WTC11 (cell line): Measurements from ENCODE around the gene MCL1. TPM values are rescaled to one million over a fixed set of nuclear protein-coding genes. Genes with fewer than 3 reads are reported as not detected.
A peak's percentile ranks its signal among the peaks of the same experiment; 100 is the strongest.

Experiments
- ATAC-seq: fragments of 200-7000 bp; cut with Tn5 transposase; 2 replicates; pipeline ENCODE4 v1.10.0; 2021; ENCODE audit warnings: mild to moderate bottlenecking, moderate library complexity
- CTCF ChIA-PET: fragments of 300-600 bp; sonication (Branson Sonifier 250); formaldehyde crosslinking; loops from one replicate; lab custom pipeline; 2021; ENCODE audit warnings: antibody characterized with exemption; lab: Charles Lee
- POLR2A ChIA-PET: fragments of 350-600 bp; sonication (Branson Sonifier 250); formaldehyde crosslinking; loops from one replicate; lab custom pipeline; 2021; ENCODE audit warnings: antibody characterized with exemption; lab: Charles Lee
- DNase-seq: peaks from one replicate; pipeline ENCODE4 v3.0.0; 2021; ENCODE audit warnings: low spot score
- H3K27ac Mint-ChIP-seq: 2 replicates; pipeline ENCODE4 v1.8.0; 2021; ENCODE audit warnings: mixed read lengths
- H3K27me3 Mint-ChIP-seq: 2 replicates; pipeline ENCODE4 v1.8.0; 2021; ENCODE audit warnings: low read depth, mild to moderate bottlenecking, moderate library complexity, mixed read lengths
- H3K36me3 Mint-ChIP-seq: 2 replicates; pipeline ENCODE4 v1.8.0; 2021; ENCODE audit warnings: mixed read lengths
- H3K4me1 Mint-ChIP-seq: 2 replicates; pipeline ENCODE4 v1.8.0; 2022; ENCODE audit warnings: mixed read lengths
- H3K4me3 Mint-ChIP-seq: 2 replicates; pipeline ENCODE4 v1.8.0; 2021; ENCODE audit warnings: mild to moderate bottlenecking, moderate library complexity, mixed read lengths
- H3K9me3 Mint-ChIP-seq: 2 replicates; pipeline ENCODE4 v1.8.0; 2021; ENCODE audit warnings: mixed read lengths
- CBFB ChIP-seq: sonication (generic); formaldehyde crosslinking; IDR thresholded peaks from 2 replicates; pipeline ENCODE4 v1.8.1; 2022; ENCODE audit warnings: mild to moderate bottlenecking, low read depth, missing genetic modification reagents
- CREB1 ChIP-seq: sonication (generic); formaldehyde crosslinking; IDR thresholded peaks from 2 replicates; pipeline ENCODE4 v1.8.0; 2023; ENCODE audit warnings: mild to moderate bottlenecking, missing genetic modification reagents
- CREM ChIP-seq: sonication (generic); formaldehyde crosslinking; IDR thresholded peaks from 2 replicates; pipeline ENCODE4 v1.8.1; 2022; ENCODE audit warnings: mild to moderate bottlenecking, missing genetic modification reagents, moderate library complexity
- EMX1 ChIP-seq: fragments of 250-450 bp; sonication (Bioruptor Pico); IDR thresholded peaks from 2 replicates; pipeline ENCODE4 v1.8.0; 2021; ENCODE audit warnings: mild to moderate bottlenecking
- ETV6 ChIP-seq: sonication (generic); formaldehyde crosslinking; IDR thresholded peaks from 2 replicates; pipeline ENCODE4 v1.8.1; 2022; ENCODE audit warnings: mild to moderate bottlenecking, missing genetic modification reagents
- FOXK1 ChIP-seq: sonication (generic); formaldehyde crosslinking; IDR thresholded peaks from 2 replicates; pipeline ENCODE4 v1.8.0; 2022; ENCODE audit warnings: mild to moderate bottlenecking, moderate library complexity, missing genetic modification reagents
- FOXP1 ChIP-seq: sonication (generic); formaldehyde crosslinking; IDR thresholded peaks from 2 replicates; pipeline ENCODE4 v1.8.0; 2022; ENCODE audit warnings: missing genetic modification reagents, mild to moderate bottlenecking, moderate library complexity, borderline replicate concordance
- PRDM15 ChIP-seq: sonication (generic); formaldehyde crosslinking; IDR thresholded peaks from 2 replicates; pipeline ENCODE4 v1.8.0; 2022; ENCODE audit warnings: missing genetic modification reagents
- RORB ChIP-seq: fragments of 250-450 bp; sonication (Bioruptor Pico); IDR thresholded peaks from 2 replicates; pipeline ENCODE4 v1.9.0; 2021; ENCODE audit warnings: mild to moderate bottlenecking
- SMAD4 ChIP-seq: sonication (generic); formaldehyde crosslinking; IDR thresholded peaks from 2 replicates; pipeline ENCODE4 v1.8.0; 2022; ENCODE audit warnings: mild to moderate bottlenecking, missing genetic modification reagents
- ZBTB21 ChIP-seq: sonication (generic); formaldehyde crosslinking; IDR thresholded peaks from 2 replicates; pipeline ENCODE4 v1.8.1; 2023; ENCODE audit warnings: mild to moderate bottlenecking, missing genetic modification reagents, borderline replicate concordance
- total RNA-seq: library from RNA; stranded (reverse); gene quantifications from 3 replicates; pipeline ENCODE4 v1.2.3, GENCODE V29; 2021
- TF ChIP-seq, protein P1 (sequence below): fragments of 250-450 bp; sonication (Bioruptor Pico); IDR thresholded peaks from 2 replicates; pipeline ENCODE4 v1.9.0; 2021; ENCODE audit warnings: moderate library complexity, mild to moderate bottlenecking, inconsistent platforms, borderline replicate concordance
- TF ChIP-seq, protein P2 (sequence below): fragments of 250-450 bp; sonication (Bioruptor Pico); IDR thresholded peaks from 2 replicates; pipeline ENCODE4 v1.9.0; 2021; ENCODE audit warnings: mild to moderate bottlenecking, borderline replicate concordance
- TF ChIP-seq, protein P3 (sequence below): sonication (generic); formaldehyde crosslinking; IDR thresholded peaks from 2 replicates; pipeline ENCODE4 v1.8.1; 2023; ENCODE audit warnings: mild to moderate bottlenecking, missing genetic modification reagents, moderate library complexity
- TF ChIP-seq, protein P4 (sequence below): sonication (generic); formaldehyde crosslinking; IDR thresholded peaks from 2 replicates; pipeline ENCODE4 v1.8.1; 2022; ENCODE audit warnings: low read depth, mild to moderate bottlenecking, moderate library complexity, missing genetic modification reagents, borderline replicate concordance
- TF ChIP-seq, protein P5 (sequence below): sonication (generic); formaldehyde crosslinking; conservative IDR thresholded peaks from 2 replicates; pipeline ENCODE4 v1.8.1; 2023; ENCODE audit warnings: mild to moderate bottlenecking, low read depth, missing genetic modification reagents, moderate library complexity

The MCL1 gene
- total RNA-seq, 1 experiment from 2014 or later, result 191 TPM

DNA sequence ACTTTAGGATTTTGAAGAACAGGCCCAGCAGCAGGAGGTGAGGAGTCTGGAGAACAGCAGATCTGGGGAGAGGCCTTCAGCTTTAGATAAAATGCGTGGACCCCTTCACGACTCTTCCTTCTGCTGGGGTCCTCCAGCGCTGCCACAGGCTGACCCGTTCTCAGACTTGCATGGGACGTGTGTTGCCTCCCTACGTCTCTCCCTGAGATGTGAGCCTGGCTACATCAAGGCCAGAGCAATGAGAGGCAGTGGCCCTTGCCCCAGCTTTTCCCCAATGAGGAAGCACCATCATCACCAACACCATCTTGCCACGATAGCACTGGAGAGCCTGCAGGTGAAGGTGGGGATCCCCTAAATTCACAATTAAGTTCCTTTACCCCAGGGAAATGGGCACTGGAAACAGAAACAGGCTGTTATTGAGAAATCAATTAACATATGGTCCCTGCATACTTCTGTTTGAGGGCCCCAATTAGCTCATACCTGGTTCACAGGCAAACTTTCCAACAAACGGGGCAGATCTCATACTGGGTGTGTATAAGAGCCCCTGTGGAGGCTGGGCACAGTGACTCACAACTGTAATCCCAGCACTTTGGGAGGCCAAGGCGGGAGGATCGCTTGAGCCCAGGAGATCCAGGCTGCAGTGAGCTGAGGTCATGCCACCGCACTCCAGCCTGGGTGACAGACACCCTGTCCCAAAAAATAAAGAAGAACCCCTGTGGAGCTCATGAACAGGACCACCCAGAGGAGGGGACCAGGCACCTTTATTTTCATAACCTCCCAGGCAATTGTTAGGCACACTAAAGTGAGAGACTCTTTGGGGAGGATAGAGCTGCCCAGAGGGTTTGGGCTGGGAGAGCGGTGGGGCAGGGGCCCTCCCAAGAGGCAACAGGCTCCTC is 42.3 kb downstream of the MCL1 start:
- no peak for ATAC-seq
- no peak overlapping the region for H3K4me3 Mint-ChIP-seq
- H3K4me1 Mint-ChIP-seq, result peaks cover 19% of the 10 kb centered on the region
- H3K9me3 Mint-ChIP-seq, result no peaks in the 10 kb centered on the region
- TF ChIP-seq RORB (CRISPR knock-in tag) (no peak), CBFB (CRISPR knock-in tag) (no peak), CREM (no peak)
- TF ChIP-seq, protein P1, sequence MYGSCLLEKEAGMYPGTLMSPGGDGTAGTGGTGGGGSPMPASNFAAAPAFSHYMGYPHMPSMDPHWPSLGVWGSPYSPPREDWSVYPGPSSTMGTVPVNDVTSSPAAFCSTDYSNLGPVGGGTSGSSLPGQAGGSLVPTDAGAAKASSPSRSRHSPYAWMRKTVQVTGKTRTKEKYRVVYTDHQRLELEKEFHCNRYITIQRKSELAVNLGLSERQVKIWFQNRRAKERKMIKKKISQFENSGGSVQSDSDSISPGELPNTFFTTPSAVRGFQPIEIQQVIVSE (CRISPR knock-in tag), result no peak
- TF ChIP-seq, protein P2, sequence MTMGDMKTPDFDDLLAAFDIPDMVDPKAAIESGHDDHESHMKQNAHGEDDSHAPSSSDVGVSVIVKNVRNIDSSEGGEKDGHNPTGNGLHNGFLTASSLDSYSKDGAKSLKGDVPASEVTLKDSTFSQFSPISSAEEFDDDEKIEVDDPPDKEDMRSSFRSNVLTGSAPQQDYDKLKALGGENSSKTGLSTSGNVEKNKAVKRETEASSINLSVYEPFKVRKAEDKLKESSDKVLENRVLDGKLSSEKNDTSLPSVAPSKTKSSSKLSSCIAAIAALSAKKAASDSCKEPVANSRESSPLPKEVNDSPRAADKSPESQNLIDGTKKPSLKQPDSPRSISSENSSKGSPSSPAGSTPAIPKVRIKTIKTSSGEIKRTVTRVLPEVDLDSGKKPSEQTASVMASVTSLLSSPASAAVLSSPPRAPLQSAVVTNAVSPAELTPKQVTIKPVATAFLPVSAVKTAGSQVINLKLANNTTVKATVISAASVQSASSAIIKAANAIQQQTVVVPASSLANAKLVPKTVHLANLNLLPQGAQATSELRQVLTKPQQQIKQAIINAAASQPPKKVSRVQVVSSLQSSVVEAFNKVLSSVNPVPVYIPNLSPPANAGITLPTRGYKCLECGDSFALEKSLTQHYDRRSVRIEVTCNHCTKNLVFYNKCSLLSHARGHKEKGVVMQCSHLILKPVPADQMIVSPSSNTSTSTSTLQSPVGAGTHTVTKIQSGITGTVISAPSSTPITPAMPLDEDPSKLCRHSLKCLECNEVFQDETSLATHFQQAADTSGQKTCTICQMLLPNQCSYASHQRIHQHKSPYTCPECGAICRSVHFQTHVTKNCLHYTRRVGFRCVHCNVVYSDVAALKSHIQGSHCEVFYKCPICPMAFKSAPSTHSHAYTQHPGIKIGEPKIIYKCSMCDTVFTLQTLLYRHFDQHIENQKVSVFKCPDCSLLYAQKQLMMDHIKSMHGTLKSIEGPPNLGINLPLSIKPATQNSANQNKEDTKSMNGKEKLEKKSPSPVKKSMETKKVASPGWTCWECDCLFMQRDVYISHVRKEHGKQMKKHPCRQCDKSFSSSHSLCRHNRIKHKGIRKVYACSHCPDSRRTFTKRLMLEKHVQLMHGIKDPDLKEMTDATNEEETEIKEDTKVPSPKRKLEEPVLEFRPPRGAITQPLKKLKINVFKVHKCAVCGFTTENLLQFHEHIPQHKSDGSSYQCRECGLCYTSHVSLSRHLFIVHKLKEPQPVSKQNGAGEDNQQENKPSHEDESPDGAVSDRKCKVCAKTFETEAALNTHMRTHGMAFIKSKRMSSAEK, result no peak
- TF ChIP-seq, all 79 proteins: peak for 0
- ChIA-PET POLR2A (interaction anchor here (1.0 to 1.8 kb wide), 6 partner anchors 12 to 92 kb away, joined by 3 to 7 read pairs (median 6); partner anchors contain the start of genes ADAMTSL4, ENSA and FALEC), CTCF (interaction anchor here (0.5 to 8.6 kb wide), 27 partner anchors 9 to 628 kb away, joined by 3 to 144 read pairs (median 4); partner anchors contain the start of genes ADAMTSL4, CA14, ENSA and FALEC)
- Mint-ChIP-seq H3K27me3 (no peaks in the 10 kb centered on the region), H3K36me3 (no peaks in the 10 kb centered on the region), H3K27ac (peak overlapping the region; percentile 36; the same call in 1 of the 2 replicates)
- DNase-seq, result no peak

DNA sequence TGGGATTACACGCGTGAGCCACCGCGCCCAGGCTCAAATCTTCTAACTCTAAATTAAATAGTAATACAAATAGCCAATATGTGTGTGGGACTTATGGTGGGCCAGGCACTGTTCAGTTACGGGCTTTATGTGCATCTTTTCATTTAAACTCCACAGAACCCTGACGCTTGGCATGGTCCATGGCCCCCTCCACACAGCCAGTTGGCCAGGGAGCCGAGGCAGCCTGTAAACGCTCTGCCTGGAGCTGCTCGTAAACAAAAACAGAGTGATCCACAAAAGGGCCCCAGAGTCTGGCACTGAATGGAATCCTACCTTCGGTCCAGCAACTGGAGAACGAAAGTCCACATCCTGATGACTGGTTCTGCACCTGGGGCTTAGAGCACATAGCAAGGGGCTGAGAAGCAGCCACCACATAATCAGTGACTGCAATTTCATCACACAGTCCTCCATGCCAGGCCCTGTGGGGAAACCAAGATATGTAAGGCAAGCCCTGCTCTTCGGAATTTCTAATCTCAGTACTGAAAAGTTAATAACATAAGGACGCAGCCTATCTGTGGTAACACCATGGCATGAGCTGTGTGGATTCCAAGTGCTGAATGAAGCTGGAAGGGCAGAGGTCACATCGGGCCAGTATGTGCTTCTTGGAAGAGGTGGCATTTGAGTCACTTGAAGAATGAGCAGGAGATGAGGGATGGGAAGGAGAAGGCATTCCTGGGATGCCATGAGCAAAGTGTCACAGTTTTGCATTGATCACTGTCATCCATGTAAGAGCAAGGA is 43.7 kb downstream of the MCL1 start:
- ChIA-PET CTCF (interaction anchor here (1.1 to 8.6 kb wide), 5 partner anchors 9 to 32 kb away, joined by 4 to 144 read pairs (median 124); partner anchors contain the start of genes ADAMTSL4 and FALEC), POLR2A (interaction anchor here (1.0 kb wide), 1 partner anchor 172 kb away, joined by 3 read pairs; the partner anchor contains the start of gene RPRD2)
- no peaks in the 10 kb centered on the region for H3K9me3 Mint-ChIP-seq
- no peaks in the 10 kb centered on the region for H3K27me3 Mint-ChIP-seq
- DNase-seq (no peak), ATAC-seq (no peak)
- no peak overlapping the region for H3K4me3 Mint-ChIP-seq
- no peak overlapping the region for H3K27ac Mint-ChIP-seq
- peaks cover 19% of the 10 kb centered on the region for H3K4me1 Mint-ChIP-seq
- H3K36me3 Mint-ChIP-seq, result no peaks in the 10 kb centered on the region
- TF ChIP-seq CREB1 (CRISPR knock-in tag), result no peak
- no peak for TF ChIP-seq ZBTB21 (CRISPR knock-in tag)
- TF ChIP-seq PRDM15 (CRISPR knock-in tag), result no peak
- TF ChIP-seq, protein P3, sequence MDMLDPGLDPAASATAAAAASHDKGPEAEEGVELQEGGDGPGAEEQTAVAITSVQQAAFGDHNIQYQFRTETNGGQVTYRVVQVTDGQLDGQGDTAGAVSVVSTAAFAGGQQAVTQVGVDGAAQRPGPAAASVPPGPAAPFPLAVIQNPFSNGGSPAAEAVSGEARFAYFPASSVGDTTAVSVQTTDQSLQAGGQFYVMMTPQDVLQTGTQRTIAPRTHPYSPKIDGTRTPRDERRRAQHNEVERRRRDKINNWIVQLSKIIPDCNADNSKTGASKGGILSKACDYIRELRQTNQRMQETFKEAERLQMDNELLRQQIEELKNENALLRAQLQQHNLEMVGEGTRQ (CRISPR knock-in tag), result no peak
- no peak for TF ChIP-seq SMAD4 (CRISPR knock-in tag)
- no peak for TF ChIP-seq FOXP1 (CRISPR knock-in tag)
- TF ChIP-seq FOXK1, result no peak
- TF ChIP-seq ETV6 (CRISPR knock-in tag), result no peak
- TF ChIP-seq EMX1 (CRISPR knock-in tag), result no peak
- TF ChIP-seq, protein P1 (CRISPR knock-in tag), result no peak
- TF ChIP-seq, protein P4, sequence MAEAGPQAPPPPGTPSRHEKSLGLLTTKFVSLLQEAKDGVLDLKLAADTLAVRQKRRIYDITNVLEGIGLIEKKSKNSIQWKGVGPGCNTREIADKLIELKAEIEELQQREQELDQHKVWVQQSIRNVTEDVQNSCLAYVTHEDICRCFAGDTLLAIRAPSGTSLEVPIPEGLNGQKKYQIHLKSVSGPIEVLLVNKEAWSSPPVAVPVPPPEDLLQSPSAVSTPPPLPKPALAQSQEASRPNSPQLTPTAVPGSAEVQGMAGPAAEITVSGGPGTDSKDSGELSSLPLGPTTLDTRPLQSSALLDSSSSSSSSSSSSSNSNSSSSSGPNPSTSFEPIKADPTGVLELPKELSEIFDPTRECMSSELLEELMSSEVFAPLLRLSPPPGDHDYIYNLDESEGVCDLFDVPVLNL (CRISPR knock-in tag), result no peak
- TF ChIP-seq, protein P5, sequence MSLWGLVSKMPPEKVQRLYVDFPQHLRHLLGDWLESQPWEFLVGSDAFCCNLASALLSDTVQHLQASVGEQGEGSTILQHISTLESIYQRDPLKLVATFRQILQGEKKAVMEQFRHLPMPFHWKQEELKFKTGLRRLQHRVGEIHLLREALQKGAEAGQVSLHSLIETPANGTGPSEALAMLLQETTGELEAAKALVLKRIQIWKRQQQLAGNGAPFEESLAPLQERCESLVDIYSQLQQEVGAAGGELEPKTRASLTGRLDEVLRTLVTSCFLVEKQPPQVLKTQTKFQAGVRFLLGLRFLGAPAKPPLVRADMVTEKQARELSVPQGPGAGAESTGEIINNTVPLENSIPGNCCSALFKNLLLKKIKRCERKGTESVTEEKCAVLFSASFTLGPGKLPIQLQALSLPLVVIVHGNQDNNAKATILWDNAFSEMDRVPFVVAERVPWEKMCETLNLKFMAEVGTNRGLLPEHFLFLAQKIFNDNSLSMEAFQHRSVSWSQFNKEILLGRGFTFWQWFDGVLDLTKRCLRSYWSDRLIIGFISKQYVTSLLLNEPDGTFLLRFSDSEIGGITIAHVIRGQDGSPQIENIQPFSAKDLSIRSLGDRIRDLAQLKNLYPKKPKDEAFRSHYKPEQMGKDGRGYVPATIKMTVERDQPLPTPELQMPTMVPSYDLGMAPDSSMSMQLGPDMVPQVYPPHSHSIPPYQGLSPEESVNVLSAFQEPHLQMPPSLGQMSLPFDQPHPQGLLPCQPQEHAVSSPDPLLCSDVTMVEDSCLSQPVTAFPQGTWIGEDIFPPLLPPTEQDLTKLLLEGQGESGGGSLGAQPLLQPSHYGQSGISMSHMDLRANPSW (CRISPR knock-in tag), result no peak
